ENCODE data around the gene OGDH.
"Not testable (repeated sequence)": the region's sequence is repeated elsewhere in the genome, so short reads cannot be mapped to it uniquely, and the experiment has no call there.

OGDH gene

GRCh38 chr7:44673771-44674170 is 67.3 kb downstream of the OGDH start:
- DNase-seq: no peak

DNA sequence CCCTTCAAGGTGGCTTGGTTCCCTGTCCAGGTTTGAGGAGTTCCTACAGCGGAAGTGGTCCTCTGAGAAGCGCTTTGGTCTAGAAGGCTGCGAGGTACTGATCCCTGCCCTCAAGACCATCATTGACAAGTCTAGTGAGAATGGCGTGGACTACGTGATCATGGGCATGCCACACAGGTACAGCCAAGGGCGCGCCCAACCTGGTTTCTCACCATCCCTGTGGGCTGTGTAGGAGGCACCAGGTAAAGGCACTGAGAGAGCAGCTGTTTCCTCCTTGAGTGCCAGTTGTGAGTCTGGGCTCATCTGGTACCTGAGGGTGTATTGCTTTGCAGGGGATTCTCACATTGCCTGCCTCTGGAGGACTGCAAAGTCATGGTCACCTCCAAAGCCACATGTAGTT is 68.0 kb downstream of the OGDH start:
- no peak for DNase-seq

GRCh38 chr7:44676776-44677175 is 70.3 kb downstream of the OGDH start:
- DNase-seq: no peak

DNA sequence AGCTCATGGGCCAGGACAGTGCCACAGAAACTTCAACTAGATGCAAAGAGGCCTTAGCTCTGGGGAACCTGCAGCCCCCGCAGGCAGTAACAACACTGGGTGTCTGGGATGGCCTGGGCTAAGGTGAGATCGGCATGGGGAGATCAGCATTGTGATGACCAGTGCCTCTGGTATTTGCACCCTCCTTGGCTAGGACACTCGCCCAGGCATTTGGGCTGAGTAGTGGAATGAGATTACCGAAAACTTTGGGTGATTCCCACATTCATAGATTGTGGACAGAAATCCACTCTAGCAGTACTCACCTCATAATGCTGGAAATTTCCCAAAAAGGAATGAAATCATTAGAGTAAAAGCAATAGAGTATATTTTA is 71.7 kb downstream of the OGDH start:
- DNase-seq: no peak

GRCh38 chr7:44678471-44679179 is 72.2 kb downstream of the OGDH start:
- no peak for DNase-seq

- no peak for DNase-seq
Observed at GRCh38 chr7:44681645-44682044, 75.2 kb downstream of the OGDH start.

DNA sequence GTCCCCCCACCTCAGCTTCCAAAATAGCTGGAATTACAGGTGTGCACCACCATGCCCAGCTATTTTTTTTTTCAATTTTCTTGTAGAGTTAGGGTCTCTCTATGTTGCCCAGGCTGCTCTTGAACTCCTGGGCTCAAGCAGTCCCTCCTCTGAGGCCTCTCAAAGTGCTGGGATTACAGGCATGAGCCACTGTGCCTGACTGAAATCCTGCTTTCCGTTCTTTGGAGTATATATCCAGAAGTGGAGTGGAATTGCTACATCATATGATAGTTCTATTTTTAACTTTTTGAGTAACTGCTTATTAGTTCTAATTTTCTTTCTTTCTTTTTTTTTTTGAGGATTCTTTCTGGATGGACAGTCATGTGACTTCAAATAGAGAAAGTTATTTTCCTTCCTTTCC is 79.3 kb downstream of the OGDH start:
- no peak for DNase-seq

- no peak for DNase-seq
Observed at GRCh38 chr7:44689427-44689826, 83.0 kb downstream of the OGDH start.

DNA sequence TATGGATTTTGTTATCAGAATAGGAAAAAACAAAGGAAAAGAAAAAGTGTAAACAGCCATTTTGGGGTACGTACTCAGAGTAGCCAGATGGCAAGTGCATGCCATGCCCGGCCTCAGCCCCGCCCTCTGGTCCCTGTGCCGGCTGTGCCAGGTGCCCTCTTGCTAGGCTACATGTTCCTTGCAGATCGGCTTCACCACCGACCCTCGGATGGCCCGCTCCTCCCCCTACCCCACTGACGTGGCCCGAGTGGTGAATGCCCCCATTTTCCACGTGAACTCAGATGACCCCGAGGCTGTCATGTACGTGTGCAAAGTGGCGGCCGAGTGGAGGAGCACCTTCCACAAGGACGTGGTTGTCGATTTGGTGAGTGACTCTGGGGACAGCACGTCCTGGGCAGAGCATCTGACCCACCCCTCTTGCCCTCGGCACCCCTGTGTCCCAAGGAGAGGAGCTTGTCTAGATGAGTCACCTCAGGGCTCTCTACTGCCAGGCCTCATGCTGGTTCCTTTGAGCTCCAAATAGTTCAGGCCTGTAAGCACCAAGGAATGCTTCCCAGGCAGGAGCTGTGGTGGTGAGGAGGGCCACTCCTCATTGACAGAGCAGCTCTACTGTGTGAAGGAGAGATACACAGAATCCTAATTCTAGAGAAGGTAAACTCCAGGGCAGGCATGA is 87.3 kb downstream of the OGDH start:
- DNase-seq: no peak

- no peak for DNase-seq
Observed at GRCh38 chr7:44694326-44694725, 87.9 kb downstream of the OGDH start.

DNA sequence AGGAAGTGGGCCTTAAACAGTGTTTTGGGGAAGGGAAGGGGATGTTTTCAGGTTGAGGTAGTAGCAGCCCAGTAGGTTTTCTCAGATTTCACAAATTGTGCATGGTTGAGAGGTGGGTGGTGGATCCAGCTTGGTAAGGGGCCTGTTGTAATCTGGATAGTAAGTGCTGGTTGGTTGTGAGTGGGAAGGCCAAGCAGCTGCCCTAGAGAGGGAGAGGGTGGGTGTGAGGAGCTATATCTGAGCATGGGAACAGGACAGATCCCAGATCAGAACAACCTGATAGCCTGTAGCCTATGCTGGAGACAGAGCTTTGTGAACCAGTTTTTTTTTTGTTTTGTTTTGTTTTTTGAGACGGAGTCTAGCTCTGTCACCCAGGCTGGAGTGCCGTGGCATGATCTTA is 88.3 kb downstream of the OGDH start:
- DNase-seq: no peak

DNA sequence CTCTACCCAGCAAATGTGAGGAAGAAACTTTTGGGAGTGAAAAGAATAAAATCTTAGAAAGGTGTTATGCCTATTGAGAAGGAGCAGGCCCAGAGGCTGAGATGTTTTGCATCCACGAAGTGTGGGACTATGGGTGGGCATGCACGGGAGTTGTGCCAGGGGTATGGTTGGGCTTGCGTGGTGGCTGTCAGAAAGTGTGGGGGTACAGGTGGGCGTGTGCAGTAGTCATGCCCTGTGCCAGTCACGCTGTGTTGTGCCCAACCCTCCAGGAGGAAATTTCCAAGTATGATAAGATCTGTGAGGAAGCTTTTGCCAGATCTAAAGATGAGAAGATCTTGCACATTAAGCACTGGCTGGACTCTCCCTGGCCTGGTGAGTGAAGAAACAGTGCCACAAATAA is 89.3 kb downstream of the OGDH start:
- DNase-seq: no peak

DNA sequence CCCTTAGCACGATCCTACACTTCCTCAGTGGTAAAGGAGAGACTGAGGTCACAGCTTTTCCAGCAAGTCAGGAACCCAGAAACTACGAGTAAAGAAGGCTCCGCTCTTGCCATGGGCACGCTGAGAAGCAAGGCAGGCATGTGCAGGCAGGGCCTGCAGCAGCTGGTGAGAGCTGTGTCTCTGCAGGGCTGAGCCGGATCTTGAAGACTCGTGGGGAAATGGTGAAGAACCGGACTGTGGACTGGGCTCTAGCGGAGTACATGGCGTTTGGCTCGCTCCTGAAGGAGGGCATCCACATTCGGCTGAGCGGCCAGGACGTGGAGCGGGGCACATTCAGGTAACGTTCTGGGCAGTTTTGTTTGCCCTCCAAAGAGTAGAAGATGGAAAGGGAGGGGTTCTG is 90.3 kb downstream of the OGDH start:
- DNase-seq: no peak

- no peak for DNase-seq
Observed at GRCh38 chr7:44697136-44698045, 91.0 kb downstream of the OGDH start.

- DNase-seq: no peak
Observed at GRCh38 chr7:44698046-44698580, 91.7 kb downstream of the OGDH start.

GRCh38 chr7:44699598-44699997 is 93.2 kb downstream of the OGDH start:
- DNase-seq: not testable (repeated sequence)

- no peak for DNase-seq
Observed at GRCh38 chr7:44700322-44700721, 93.9 kb downstream of the OGDH start.

DNA sequence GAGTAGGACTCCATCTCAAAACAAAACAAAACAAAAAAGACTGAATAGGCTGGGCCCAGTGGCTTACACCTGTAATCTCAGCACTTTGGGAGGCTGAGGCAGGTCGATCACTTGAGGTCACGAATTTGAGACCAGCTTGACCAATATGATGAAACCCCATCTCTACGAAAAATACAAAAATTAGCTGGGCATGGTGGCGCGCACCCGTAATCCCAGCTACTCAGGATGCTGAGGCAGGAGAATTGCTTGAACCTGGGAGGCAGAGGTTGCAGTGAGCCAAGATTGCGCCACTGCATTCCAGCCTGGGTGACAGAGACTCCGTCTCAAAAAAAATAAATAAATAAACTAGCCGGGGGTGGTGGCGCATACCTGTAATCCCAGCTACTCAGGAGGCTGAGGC is 97.0 kb downstream of the OGDH start:
- DNase-seq: not testable (repeated sequence)

DNA sequence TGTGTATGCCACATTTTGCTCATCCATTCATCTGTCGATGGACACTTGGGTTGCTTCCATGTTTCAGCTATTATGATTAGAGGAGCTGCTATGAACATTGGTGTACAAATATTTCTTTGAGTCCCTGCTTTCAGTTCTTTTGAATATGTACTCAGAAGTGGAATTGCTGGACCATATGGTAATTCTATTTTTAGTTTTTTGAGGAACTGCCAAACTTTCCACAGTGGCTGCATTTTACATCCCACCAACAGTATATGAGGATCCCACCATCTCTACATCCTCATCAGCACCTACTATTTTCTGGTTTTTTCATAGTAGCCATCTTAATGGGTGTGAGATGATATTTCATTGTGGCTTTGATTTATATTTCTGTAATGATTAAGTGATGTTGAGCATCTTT is 97.5 kb downstream of the OGDH start:
- no peak for DNase-seq

DNA sequence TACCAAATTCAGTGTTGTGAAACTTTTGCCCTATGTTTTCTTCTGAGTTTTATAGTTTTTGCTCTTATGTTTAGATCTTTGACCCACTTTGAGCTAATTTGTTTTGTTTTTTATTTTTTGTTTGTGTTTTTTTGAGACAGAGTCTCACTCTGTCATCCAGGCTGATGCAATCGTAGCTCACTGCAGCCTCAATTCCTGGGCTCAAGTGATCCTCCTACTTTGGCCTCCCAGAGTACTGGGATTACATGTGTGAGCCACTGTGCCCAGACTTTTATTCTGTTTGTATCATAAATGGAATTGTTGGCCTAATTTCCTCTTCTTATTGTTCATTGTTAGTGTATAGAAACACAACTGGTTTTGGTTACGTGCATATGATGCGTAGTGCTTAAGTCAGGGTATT is 99.0 kb downstream of the OGDH start:
- no peak for DNase-seq

DNA sequence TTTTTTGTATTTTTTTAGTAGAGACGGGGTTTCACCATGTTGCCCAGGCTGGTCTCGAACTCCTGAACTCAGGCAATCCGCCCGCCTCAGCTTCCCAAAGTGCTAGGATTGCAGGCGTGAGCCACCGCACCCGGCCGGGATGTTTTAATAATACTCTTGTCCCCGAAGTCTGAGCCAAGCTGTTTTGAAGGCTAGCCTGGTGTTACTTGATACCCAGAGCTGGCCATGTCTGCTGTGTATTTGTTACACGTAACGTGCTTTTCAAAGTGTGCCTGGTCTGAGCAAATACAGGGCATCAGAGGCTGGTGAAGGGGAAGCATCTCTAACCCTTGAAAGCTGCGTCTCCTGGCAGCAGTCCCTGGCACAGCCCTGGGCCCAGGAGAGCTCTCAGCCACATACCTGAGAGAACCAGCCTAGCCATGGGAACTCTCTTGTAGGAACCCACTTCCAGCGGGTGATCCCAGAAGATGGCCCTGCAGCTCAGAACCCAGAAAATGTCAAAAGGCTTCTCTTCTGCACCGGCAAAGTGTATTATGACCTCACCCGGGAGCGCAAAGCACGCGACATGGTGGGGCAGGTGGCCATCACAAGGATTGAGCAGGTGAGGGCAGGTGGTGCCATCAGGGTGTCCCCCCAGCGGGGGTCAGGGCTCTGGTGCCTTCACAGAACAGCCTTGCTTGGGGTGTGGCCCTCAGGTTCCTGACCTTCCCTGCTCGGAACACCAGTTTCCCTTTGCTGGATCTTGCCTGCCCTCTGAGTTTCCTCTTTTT is 100.5 kb downstream of the OGDH start:
- DNase-seq: no peak

DNA sequence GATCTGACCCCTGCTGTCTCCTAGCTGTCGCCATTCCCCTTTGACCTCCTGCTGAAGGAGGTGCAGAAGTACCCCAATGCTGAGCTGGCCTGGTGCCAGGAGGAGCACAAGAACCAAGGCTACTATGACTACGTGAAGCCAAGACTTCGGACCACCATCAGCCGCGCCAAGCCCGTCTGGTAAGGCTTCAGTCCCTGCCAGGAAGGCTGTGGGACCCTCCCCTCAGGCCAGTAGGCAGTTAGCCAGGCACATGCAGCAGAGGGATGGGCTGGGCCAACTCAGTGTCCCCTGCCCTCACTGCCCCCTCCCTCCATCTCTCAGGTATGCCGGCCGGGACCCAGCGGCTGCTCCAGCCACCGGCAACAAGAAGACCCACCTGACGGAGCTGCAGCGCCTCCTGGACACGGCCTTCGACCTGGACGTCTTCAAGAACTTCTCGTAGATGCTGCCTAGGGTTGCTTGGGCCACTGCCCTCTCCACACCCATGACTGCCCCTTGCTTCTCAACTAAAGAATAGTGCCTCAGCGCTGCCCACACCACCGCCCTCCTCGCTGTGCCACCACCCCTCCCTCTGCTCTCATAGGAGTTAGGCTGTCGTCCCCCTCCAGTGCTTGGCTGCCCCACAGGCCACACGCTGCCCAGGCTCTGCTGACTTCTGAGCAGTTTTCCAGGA is 101.3 kb downstream of the OGDH start:
- DNase-seq: no peak
